Head of caudate nucleus (tissue), 42 donors: ENCODE data around the gene TAF15.

ENCODE experiments used
- DNase-seq, 42 donors: peaks; one replicate each; pipeline versions ENCODE4 v3.0.0 to v3.0.0-alpha.2; 2020 to 2021; ENCODE audit warnings: mixed read lengths in 7 of 42
- intact Hi-C: fragments of 100-400 bp; cut with DNase I; formaldehyde crosslinking; loops from one replicate; pipeline ENCODE4 v1.15.0; 2022

Gene TAF15

GRCh38 chr17:35864853-35865252 lies 55.6 kb downstream of the TAF15 start:
- intact Hi-C loops = no loop called here
- no peak for DNase-seq

GRCh38 chr17:35865412-35866340 lies 56.4 kb downstream of the TAF15 start:
- intact Hi-C loops = no loop called here
- DNase-seq = no peak

DNA sequence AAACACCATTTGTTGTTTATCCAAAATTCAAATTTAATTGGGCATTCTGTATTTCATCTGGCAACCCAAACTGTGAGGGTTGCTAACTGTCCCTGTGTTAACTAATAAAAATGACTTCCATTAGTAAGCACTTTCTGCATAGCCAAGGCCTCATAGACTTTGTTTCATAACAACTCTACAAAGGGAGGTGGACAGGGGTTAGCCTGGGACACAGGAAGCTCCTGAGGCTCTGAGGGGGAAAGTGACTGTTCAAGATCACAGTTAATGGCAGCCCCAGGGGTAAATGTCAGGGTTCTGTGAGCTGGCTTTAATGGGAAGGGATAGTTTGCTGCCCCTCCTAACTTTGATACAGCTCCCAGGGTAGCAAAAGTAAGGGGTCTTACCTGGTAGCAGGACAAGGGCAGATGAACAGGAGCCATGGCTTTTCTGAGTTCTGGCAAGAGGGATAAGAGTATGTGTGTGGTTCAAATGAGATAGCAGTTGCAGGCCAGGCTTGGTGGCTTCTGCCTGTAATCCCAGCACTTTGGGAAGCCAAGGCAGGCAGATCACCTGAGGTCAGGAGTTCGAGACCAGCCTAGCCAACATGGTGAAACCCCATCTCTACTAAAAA lies 57.2 kb downstream of the TAF15 start:
- intact Hi-C loops = no loop called here
- no peak for DNase-seq

- no peak for DNase-seq
- intact Hi-C loops = no loop called here
Observed at GRCh38 chr17:35867574-35867973, 58.3 kb downstream of the TAF15 start.

DNA sequence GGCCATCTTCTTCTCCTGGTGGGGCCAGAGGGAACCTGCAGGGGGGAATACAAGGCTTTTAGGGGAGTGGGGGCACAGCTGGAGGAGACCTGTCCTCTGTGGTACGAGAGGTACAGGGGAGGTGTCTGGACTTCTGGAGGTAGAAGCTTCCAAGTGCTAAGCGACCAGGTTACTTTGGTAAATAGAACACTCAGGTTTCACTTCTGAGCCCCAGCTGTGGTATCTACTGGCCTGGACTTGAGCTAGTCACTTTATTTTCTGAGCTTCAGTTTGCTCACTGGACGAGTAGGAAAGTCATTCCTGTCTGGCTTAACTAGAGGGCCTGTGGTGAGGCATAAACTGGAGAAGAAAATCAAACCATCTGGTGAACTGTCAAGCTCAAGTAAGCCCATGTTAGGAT lies 59.5 kb downstream of the TAF15 start, which contains the start of gene HEATR9:
Gene HEATR9 (minus strand): TSS at position 155 of the 400 bp plus-strand sequence. CDS start 149 bp downstream, at position 6.
- intact Hi-C loops = no loop called here
- DNase-seq = no peak

GRCh38 chr17:35870906-35871819 lies 61.9 kb downstream of the TAF15 start:
- DNase-seq = peak in 1 of 42 donors; percentile 23
- intact Hi-C loops = no loop called here

DNA sequence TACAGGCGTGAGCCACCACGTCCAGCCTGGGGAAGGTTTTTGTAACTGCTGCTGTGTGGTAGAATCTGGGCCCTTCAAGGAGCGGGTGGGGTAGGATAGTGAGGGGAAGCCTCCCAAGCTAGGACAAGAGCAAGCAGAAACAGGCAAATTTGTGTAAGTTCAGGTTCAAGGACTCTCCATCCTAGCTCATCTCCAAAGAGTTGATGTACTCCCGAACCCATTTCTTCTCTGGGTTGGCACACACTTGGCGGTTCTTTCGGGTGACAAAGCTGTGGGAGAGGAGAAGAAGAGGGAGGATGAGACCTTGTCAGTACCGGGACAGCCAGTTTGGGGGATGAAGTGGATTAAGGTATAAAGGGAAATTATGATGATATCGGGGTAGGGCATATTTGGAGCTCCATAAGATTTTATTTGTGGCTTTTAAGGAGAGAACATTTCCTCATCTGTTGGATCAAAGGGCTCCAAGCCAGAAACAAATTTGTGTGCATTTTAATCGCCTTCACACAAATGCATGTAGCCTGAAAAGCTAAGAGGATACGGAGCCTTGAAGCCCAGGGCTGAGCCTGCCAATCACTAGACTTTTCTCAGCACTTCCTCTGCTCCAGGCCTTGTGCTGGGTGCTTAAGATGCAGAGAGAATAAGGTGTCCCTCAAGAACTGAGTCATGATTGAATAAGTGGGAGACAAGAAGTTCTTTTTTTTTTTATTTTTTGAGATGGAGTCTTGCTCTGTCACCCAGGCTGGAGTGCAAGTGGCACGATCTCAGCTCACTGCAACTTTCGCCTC lies 63.1 kb downstream of the TAF15 start:
- peak in 33 of 42 donors; percentile 7 to 74 (median 34) for DNase-seq
- intact Hi-C loops = no loop called here

DNA sequence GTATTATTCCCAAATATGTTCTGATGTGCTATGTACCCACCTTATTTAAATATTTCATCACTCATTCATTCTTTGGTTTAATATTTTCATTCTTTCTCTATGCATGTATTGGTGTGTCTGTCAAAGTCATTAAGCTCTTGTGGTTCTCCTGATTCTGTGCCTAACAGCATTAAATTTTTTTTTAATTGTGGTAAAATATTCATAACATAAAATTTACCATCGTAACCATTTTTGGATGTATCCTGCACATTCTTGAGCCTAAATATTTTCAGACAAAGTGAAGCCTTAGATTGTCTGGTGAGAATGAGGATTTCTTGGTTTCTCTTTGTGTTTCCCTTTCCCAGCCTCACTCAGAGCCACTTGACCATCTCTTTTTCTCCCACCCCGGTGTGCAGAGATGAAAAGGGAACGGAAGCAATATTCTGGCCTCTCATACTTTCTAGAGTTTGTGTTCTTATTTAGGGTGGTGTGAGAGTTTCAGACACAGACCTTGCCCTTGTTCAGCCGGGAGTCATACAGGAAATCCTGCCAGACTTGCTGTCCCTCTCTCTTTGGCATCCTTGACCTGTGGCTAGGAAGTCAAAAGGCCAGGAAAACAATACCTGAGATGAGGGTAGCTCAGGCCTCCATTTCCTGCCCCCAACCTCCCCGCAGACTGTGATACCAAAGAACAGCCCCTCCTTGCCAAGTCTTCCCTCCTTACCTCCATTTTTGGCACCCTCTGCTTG lies 66.0 kb downstream of the TAF15 start:
- DNase-seq = no peak
- intact Hi-C loops = no loop called here

GRCh38 chr17:35875800-35876139 lies 66.5 kb downstream of the TAF15 start:
- no peak for DNase-seq
- intact Hi-C loops = no loop called here

GRCh38 chr17:35876534-35876933 lies 67.2 kb downstream of the TAF15 start:
- intact Hi-C loops = no loop called here
- no peak for DNase-seq

- DNase-seq = no peak
- intact Hi-C loops = no loop called here
Observed at GRCh38 chr17:35877345-35878029, 68.2 kb downstream of the TAF15 start.

- intact Hi-C loops = no loop called here
- no peak for DNase-seq
Observed at GRCh38 chr17:35878361-35878760, 69.1 kb downstream of the TAF15 start.

DNA sequence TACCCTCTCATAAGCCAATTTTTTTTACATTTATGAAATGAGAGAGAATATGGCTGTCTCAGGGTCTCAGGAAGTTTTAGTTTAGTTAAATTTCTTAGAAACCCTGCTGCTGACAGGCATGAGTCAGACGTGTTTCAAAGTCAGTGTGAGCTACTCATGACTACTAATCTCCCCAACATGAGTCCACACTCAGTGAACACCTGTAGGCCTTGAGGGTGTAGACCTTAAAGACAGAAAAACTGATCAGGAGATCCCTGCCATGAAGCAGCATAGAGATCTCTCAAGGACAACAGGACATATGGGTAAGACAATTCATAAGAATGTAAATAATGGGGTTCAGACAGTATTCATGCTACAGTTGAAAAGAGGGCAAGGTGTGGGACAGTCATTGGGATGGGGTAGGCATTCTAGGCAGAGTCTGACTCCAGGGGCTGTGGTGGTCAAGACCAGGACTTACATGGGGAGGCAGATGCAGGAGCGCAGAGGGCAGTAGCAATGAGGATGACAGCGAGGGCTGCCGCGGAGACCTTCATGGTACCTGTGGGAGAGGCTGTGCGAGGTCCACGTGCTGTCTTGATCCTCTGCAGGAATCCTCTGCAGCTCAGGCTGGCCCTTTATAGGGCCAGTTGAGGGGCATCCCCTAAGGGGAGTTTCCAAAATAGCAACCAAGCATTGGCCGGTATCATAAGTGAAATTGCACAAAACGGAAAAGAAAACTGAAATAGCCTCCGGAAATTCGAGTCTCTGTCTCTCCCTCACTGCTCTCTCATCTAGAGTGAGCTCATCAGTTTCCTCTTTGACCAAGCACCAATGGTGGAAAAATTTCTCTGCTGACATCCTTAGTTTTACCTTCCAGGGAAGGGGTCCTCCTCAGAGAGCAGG lies 70.7 kb downstream of the TAF15 start, which contains the start of gene CCL5:
Gene CCL5 (minus strand): TSS at position 588 of the 882 bp plus-strand sequence.
- intact Hi-C loops = no loop called here
- DNase-seq = no peak

GRCh38 chr17:35889241-35889640 lies 80.0 kb downstream of the TAF15 start:
- DNase-seq = no peak
- intact Hi-C loops = no loop called here

DNA sequence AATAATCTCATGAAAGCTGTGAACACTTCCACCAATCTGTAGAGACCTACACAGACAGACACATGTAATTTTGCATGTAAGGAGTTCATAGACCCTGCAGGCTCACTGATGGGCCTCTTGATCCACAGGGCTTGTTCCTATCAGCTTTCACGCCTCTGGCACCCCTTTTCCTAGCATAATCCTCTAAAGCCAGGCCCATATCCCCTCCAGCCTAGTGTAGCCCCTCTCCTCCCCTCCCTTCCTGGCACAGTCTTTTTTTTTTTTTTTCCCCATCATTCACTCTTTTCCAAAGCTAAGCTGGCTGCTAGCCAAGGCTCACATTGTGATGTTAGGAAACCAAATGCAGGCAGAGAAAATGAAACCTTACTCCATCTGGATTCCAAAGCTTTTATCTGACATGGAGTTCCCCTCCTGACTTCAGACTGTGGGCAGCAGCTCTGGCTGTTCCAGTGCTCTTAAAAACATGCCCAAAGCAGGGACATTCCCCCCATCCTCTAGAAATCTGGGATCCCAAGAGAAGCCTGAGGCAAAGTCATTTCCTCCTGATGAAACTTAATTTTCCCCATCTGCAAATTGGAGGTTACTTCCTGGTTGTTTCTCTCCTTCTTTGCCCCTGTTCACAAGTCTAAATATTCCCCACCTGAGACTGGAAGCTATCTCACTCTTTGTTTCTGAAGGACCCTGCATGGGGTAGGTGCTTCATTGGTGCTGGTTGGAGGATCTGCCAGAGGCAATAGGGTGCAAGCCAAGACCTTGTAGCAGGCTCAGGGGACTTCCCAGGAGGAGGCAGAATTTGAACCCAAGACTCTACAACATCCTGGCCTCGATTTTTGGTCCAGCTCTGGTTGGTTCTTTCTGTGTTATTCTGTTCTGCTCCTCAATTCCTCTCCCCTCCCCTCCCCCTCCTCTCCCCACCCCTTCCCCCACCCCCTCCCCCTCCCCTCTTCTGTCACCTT lies 80.8 kb downstream of the TAF15 start:
- intact Hi-C loops = no loop called here
- peak in 12 of 42 donors; percentile 9 to 50 (median 22) for DNase-seq
